Astrocyte (in vitro differentiated cells and primary cell): Measurements from ENCODE around the gene GTF2H3.

Source experiments
- CTCF ChIP-seq: IDR thresholded peaks from 2 replicates; pipeline ENCODE4 v1.5.1; 2011; ENCODE audit warnings: low read depth, mild to moderate bottlenecking, inconsistent platforms, low read length, moderate library complexity; ENCODE audit not compliant: insufficient read depth
- EZH2 ChIP-seq: IDR thresholded peaks from 2 replicates; pipeline ENCODE4 v1.6.1; 2012; ENCODE audit warnings: mild to moderate bottlenecking, low read length, inconsistent platforms; ENCODE audit not compliant: insufficient read depth

GRCh38 chr12:123645878-123646277, 12.2 kb downstream of the GTF2H3 start:
- TF ChIP-seq CTCF (no peak), EZH2 (no peak)
